ENCODE data around the gene TPSD1.

- TF ChIP-seq CTCF (optimal IDR thresholded peaks at IDR 0.05 in 1 of 3, IDR thresholded peaks at IDR 0.05 in 1 of 3, conservative IDR thresholded peaks at IDR 0.05 in 1 of 3; ENCODE audit: extremely low read depth in 1 of 3, insufficient read depth in 2 of 3, low read length in 3 of 3) (no peak), EZH2 (IDR thresholded peaks at IDR 0.05; ENCODE audit: low read length) (no peak)
These were observed 10.0 kb downstream of the TPSD1 start for GRCh38 chr16:1265826-1266225.
